Endothelial cell of umbilical vein (primary cell): ENCODE measurements around the gene INSIG2. TPM values are rescaled to one million over a fixed set of nuclear protein-coding genes. Genes with fewer than 3 reads are reported as not detected.

ENCODE experiments used
- BruUV-seq: library from RNA; stranded (reverse); fragments of 400-500 nt; replicated peaks from 2 replicates; lab custom pipeline; 2021; lab: Mats Ljungman, UMichigan
- CTCF ChIA-PET: fragments of 300-600, 350-600 bp; sonication (Branson Sonifier 250); formaldehyde crosslinking; loops from one replicate; lab custom pipeline; 2021; ENCODE audit warnings: antibody characterized with exemption, inconsistent platforms; lab: Charles Lee
- POLR2A ChIA-PET: fragments of 300-600, 350-600 bp; sonication (Branson Sonifier 250); formaldehyde crosslinking; loops from one replicate; lab custom pipeline; 2021; ENCODE audit warnings: antibody characterized with exemption, inconsistent platforms; lab: Charles Lee
- DNase-seq: peaks from one replicate; pipeline ENCODE4 v3.0.0-alpha.2; 2011; ENCODE audit warnings: low read depth, low spot score
- FAIRE-seq: peaks from 2 replicates; lab custom pipeline; 2011; peaks lifted over from hg19 to GRCh38; lab: Jason Lieb, UNC
- H2AFZ ChIP-seq: 2 replicates; pipeline ENCODE4 v1.6.0; 2012; ENCODE audit warnings: low read depth, low read length, control low read depth, inconsistent platforms
- H3K27ac ChIP-seq: 2 replicates; pipeline ENCODE4 v1.5.1; 2011; ENCODE audit warnings: low read depth, mild to moderate bottlenecking, control low read depth, low read length, moderate library complexity; ENCODE audit not compliant: insufficient read depth
- H3K27me3 ChIP-seq, 2 experiments: 2 replicates each; pipeline versions ENCODE4 v1.6.0 to v1.6.1; 2011; ENCODE audit warnings: low read length in 2 of 2, mixed read lengths in 1 of 2; ENCODE audit not compliant: control insufficient read depth in 2 of 2, insufficient read depth in 2 of 2
- H3K36me3 ChIP-seq, 2 experiments: 2 replicates in 1 of 2; 3 replicates in 1 of 2; pipeline ENCODE4 v1.5.1; 2011; ENCODE audit warnings: low read length in 2 of 2, mild to moderate bottlenecking in 1 of 2, moderate library complexity in 1 of 2; ENCODE audit not compliant: control insufficient read depth in 2 of 2, insufficient read depth in 2 of 2; ENCODE audit errors: extremely low read depth in 1 of 2
- H3K4me1 ChIP-seq: 3 replicates; pipeline ENCODE4 v1.5.1; 2011; ENCODE audit warnings: mild to moderate bottlenecking, low read length; ENCODE audit not compliant: control insufficient read depth, insufficient read depth; ENCODE audit errors: extremely low read depth
- H3K4me2 ChIP-seq: 2 replicates; pipeline ENCODE4 v1.6.1; 2011; ENCODE audit warnings: low read length, control low read depth, mixed read lengths; ENCODE audit not compliant: insufficient read depth
- H3K4me3 ChIP-seq, 3 experiments: fragments of 200-600 bp in 1 of 3; sonication (generic), shearing (Covaris generic) in 1 of 3; replicated peaks in 1 of 3; 2 replicates each; pipeline ENCODE4 v1.5.1; 2011 to 2016; ENCODE audit warnings: control low read depth in 3 of 3, low read length in 3 of 3, mild to moderate bottlenecking in 2 of 3, inconsistent platforms in 1 of 3, low read depth in 1 of 3, moderate library complexity in 1 of 3; ENCODE audit not compliant: insufficient read depth in 1 of 3
- H3K79me2 ChIP-seq: 2 replicates; pipeline ENCODE4 v1.6.0; 2012; ENCODE audit warnings: low read length, inconsistent platforms; ENCODE audit not compliant: control insufficient read depth, insufficient read depth
- H3K9ac ChIP-seq: replicated peaks from 2 replicates; pipeline ENCODE3; 2011; ENCODE audit warnings: low read length, control low read depth; ENCODE audit not compliant: insufficient read depth; ENCODE audit errors: extremely low read depth
- H3K9me1 ChIP-seq: replicated peaks from 3 replicates; pipeline ENCODE4 v1.6.0; 2011; ENCODE audit warnings: mild to moderate bottlenecking, low read length; ENCODE audit not compliant: control insufficient read depth, insufficient read depth; ENCODE audit errors: extremely low read depth
- H3K9me3 ChIP-seq: replicated peaks from 2 replicates; pipeline ENCODE4 v1.5.1; 2012; ENCODE audit warnings: low read length, inconsistent platforms; ENCODE audit not compliant: control insufficient read depth, insufficient read depth
- H4K20me1 ChIP-seq: replicated peaks from 2 replicates; pipeline ENCODE3; 2011; ENCODE audit warnings: mild to moderate bottlenecking, low read length; ENCODE audit not compliant: control insufficient read depth, insufficient read depth; ENCODE audit errors: extremely low read depth
- CTCF ChIP-seq, 2 donors: IDR thresholded peaks; 1 replicate in 1 of 2; 2 replicates in 1 of 2; pipeline ENCODE4 v1.5.1; 2011; ENCODE audit warnings: low read length in 2 of 2, mild to moderate bottlenecking in 2 of 2, moderate library complexity in 2 of 2, control low read depth in 1 of 2, inconsistent platforms in 1 of 2, low read depth in 1 of 2; ENCODE audit not compliant: insufficient read depth in 1 of 2; ENCODE audit errors: extremely low read depth in 1 of 2
- EZH2 ChIP-seq: IDR thresholded peaks from 2 replicates; pipeline ENCODE4 v1.6.1; 2012; ENCODE audit warnings: borderline replicate concordance, low read depth, mild to moderate bottlenecking, moderate library complexity, low read length, inconsistent platforms; ENCODE audit not compliant: severe bottlenecking
- FOS ChIP-seq: IDR thresholded peaks from 2 replicates; pipeline ENCODE4 v1.6.1; 2011; ENCODE audit warnings: mild to moderate bottlenecking, low read length, moderate library complexity, borderline replicate concordance; ENCODE audit not compliant: insufficient read depth
- GATA2 ChIP-seq: IDR thresholded peaks from 2 replicates; pipeline ENCODE4 v1.7.0; 2011; ENCODE audit warnings: low read depth, mild to moderate bottlenecking, moderate library complexity, mixed read lengths, low read length; ENCODE audit not compliant: insufficient read length, insufficient read depth
- JUN ChIP-seq: IDR thresholded peaks from 2 replicates; pipeline ENCODE4 v1.6.1; 2011; ENCODE audit warnings: borderline replicate concordance, low read depth; ENCODE audit not compliant: insufficient read length, insufficient read depth
- MYC ChIP-seq: IDR thresholded peaks from one replicate; pipeline ENCODE4 v1.6.1; 2011; ENCODE audit warnings: mild to moderate bottlenecking, low read depth, low read length
- POLR2A ChIP-seq: IDR thresholded peaks from 2 replicates; pipeline ENCODE4 v1.6.1; 2012; ENCODE audit warnings: low read depth, mild to moderate bottlenecking, control low read depth, low read length
- POLR2AphosphoS5 ChIP-seq: IDR thresholded peaks from 2 replicates; pipeline ENCODE4 v1.6.1; 2012; ENCODE audit warnings: low read depth, mild to moderate bottlenecking, control low read depth, low read length, moderate library complexity; ENCODE audit not compliant: insufficient read depth
- dilution Hi-C: fragments of 300-500 bp; cut with MboI; formaldehyde crosslinking; loops from one replicate; pipeline ENCODE4 v1.15.0; 2019; ENCODE audit warnings: low sequenced_read_pairs; ENCODE audit not compliant: extremely low pct_ligation_motif_present
- intact Hi-C: fragments of 100-400 bp; cut with micrococcal nuclease; formaldehyde crosslinking; loops from one replicate; pipeline ENCODE4 v1.10.0; 2022
- polyA plus RNA-seq, 4 experiments: library from polyadenylated mRNA; depleted of rRNA in 3 of 4; stranded (reverse) in 3 of 4; unstranded in 1 of 4; fragments of >200 nt; gene quantifications; 2 replicates each; pipeline versions ENCODE4 v1.2.1 to v1.2.3, GENCODE V29; 2011 to 2012; ENCODE audit warnings: missing spikeins in 1 of 4
- total RNA-seq: library from RNA; stranded (reverse); gene quantifications from 2 replicates; pipeline ENCODE4 v1.2.3, GENCODE V29; 2021
- TF ChIP-seq, protein P1 (sequence below): IDR thresholded peaks from 2 replicates; pipeline ENCODE4 v1.6.1; 2011; ENCODE audit not compliant: insufficient read depth, insufficient read length

INSIG2 gene
- total and polyA plus RNA-seq, 2 donors (not counting 3 experiments of a cell fraction or from before 2014, with no cell fraction given) = 24.1 to 26.9 TPM

DNA sequence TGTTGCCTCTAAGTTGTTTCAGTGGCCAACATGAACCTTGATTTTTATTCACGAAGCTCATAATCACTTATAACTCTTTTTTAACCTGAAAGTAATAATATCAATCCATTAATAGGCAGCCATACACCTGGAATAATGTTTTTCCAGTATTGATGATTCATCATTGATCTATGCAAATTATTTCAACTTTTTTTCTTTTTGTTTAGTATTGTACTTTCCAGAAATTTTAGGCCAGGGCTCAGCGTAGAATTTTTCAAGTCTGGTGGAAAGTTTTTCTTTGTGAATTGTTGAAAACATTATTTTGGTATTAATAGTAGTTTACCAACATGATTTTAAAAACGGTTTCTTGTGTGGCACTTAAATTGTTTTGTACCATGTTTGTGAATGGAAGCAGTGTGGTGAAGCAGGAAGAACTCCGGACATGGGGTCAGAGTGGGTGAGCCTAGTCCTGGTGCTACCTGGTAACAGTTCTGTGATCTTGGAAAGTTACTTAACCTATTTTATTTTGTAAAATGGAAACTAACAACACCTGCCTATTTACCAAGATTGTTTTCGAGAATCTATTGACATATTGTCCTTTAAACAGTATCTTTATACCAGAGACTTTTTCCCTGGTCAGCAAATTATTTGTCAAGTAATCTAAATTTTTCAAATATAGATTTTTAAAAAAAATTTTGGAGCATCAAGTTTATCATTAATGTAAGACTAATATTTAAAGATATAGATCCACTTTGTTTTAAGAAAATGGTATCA, 2.3 kb downstream of the INSIG2 start:
- Histone ChIP-seq H2AFZ (no peak overlapping the region), H3K4me3 (peak overlapping the region; percentile 4 to 94 (median 93)), H3K27ac (peak overlapping the region; percentile 78), H3K9ac (peak overlapping the region; percentile 83), H3K79me2 (peaks cover 60% of the 10 kb centered on the region), H3K9me1 (no peaks in the 10 kb centered on the region), H3K27me3 (peaks cover 3% of the 10 kb centered on the region in 2 experiments), H3K9me3 (no peaks in the 10 kb centered on the region), H4K20me1 (peaks cover 3% of the 10 kb centered on the region), H3K36me3 (no peaks in the 10 kb centered on the region), H3K4me2 (peak overlapping the region; percentile 95), H3K4me1 (peaks cover 20% of the 10 kb centered on the region)
- TF ChIP-seq FOS = no peak
- no peak for TF ChIP-seq POLR2AphosphoS5
- no peak for TF ChIP-seq JUN
- TF ChIP-seq, protein P1, sequence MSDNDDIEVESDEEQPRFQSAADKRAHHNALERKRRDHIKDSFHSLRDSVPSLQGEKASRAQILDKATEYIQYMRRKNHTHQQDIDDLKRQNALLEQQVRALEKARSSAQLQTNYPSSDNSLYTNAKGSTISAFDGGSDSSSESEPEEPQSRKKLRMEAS = no peak
- no peak for TF ChIP-seq POLR2A
- TF ChIP-seq CTCF (IDR thresholded peaks at IDR 0.05; ENCODE audit: extremely low read depth in 1 of 2, insufficient read depth in 1 of 2, low read depth in 1 of 2, low read length in 2 of 2) = no peak
- TF ChIP-seq MYC = no peak
- TF ChIP-seq EZH2 = no peak
- no peak for TF ChIP-seq GATA2
- POLR2A ChIA-PET = no interaction called here
- FAIRE-seq (peak; percentile 21), DNase-seq (peak; percentile 27)
- BruUV-seq = no TSS peak
- dilution Hi-C loops = no loop called here
- CTCF ChIA-PET = interaction anchor here (0.7 to 2.7 kb wide), 6 partner anchors 11 to 276 kb away, joined by 3 to 39 read pairs (median 4); partner anchors contain the start of gene DDX18
- intact Hi-C loops = no loop called here
